ENCODE results near the gene NTSR1.

NTSR1 gene

GRCh38 chr20:62696989-62697388 lies 11.6 kb upstream of the NTSR1 start:
- in situ Hi-C loops (cut with HindIII; ENCODE audit: low sequenced_read_pairs) = no loop called here
- no peak overlapping the region for H3K4me3 ChIP-seq (ENCODE audit: low read depth, low read length)
- DNase-seq (ENCODE audit: low read depth, low spot score) = no peak
- TF ChIP-seq, protein P1, sequence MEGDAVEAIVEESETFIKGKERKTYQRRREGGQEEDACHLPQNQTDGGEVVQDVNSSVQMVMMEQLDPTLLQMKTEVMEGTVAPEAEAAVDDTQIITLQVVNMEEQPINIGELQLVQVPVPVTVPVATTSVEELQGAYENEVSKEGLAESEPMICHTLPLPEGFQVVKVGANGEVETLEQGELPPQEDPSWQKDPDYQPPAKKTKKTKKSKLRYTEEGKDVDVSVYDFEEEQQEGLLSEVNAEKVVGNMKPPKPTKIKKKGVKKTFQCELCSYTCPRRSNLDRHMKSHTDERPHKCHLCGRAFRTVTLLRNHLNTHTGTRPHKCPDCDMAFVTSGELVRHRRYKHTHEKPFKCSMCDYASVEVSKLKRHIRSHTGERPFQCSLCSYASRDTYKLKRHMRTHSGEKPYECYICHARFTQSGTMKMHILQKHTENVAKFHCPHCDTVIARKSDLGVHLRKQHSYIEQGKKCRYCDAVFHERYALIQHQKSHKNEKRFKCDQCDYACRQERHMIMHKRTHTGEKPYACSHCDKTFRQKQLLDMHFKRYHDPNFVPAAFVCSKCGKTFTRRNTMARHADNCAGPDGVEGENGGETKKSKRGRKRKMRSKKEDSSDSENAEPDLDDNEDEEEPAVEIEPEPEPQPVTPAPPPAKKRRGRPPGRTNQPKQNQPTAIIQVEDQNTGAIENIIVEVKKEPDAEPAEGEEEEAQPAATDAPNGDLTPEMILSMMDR (IDR thresholded peaks at IDR 0.05; ENCODE audit: low read depth, low read length) = no peak

DNA sequence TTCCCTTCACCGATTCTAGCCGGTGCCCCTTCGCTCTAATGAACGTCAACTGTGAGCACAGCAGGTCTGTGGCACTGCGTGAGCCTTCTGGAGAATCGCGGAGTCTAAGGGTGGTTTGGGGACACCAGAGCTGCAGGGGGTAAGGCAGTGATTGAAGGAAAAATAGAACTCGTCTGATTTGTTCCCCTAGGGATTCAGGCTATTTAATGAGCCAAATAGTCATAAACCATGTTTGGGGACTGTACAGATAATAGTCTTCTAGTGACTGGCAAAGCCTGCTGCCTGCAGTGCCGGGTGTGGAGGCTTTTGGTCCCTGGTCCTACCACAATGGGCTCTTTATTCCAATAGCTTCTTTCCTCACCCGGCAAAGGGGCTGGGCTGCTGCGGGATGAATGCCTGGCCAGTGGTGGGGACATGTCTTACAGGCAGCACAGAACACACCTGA lies 11.1 kb upstream of the NTSR1 start:
- in situ Hi-C loops (cut with HindIII; ENCODE audit: low sequenced_read_pairs) = no loop called here
- no peak for DNase-seq (ENCODE audit: low read depth, low spot score)
- TF ChIP-seq, protein P1 (IDR thresholded peaks at IDR 0.05; ENCODE audit: low read depth, low read length) = no peak
- no peak overlapping the region for H3K4me3 ChIP-seq (ENCODE audit: low read depth, low read length)

DNA sequence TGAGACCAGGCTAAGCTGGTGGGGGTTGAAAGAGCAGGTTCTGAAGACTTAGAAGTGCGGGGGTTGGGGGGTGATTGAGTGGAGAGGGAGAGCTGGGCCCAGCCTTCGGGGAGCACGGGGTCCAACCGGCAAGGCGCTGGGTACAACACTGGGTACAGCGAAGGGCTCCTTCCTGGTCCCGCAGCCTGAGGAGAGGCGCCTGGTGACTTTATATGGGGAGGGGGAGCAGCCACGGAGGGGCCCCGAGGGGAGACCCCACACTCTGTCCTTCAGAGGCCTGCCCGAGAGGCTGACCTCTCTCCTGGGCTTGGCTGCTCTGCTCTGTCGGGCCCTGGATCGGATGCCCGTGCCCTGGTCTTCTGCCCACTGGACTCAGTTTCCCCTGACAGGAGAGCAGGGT lies 10.4 kb upstream of the NTSR1 start:
- H3K4me3 ChIP-seq (ENCODE audit: low read depth, low read length) = no peak overlapping the region
- no peak for DNase-seq (ENCODE audit: low read depth, low spot score)
- TF ChIP-seq, protein P1 (IDR thresholded peaks at IDR 0.05; ENCODE audit: low read depth, low read length) = no peak
- in situ Hi-C loops (cut with HindIII; ENCODE audit: low sequenced_read_pairs) = no loop called here

GRCh38 chr20:62699296-62699695 lies 9.3 kb upstream of the NTSR1 start:
- in situ Hi-C loops (cut with HindIII; ENCODE audit: low sequenced_read_pairs) = no loop called here
- TF ChIP-seq, protein P1 (IDR thresholded peaks at IDR 0.05; ENCODE audit: low read depth, low read length) = no peak
- no peak overlapping the region for H3K4me3 ChIP-seq (ENCODE audit: low read depth, low read length)
- no peak for DNase-seq (ENCODE audit: low read depth, low spot score)

DNA sequence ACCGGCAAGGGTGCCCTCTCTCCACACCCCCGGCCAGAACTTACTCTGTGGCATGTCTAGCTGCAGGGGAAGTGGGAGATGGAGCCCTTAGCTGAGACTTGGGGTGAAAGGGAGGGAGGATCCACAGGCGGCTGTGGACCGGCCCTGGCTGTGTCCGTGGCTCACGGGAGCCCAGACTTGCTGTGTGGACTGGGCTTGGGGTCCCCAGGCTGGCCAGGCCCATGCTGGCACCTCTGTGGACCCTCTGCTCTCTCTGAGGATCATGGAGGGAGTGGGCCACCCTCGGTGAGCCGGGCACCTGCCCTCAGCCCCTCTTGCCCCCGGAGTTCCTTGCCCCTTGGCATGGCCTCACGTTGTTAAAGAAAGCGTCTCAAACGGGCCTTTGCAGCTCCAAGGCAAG lies 8.9 kb upstream of the NTSR1 start:
- TF ChIP-seq, protein P1 (IDR thresholded peaks at IDR 0.05; ENCODE audit: low read depth, low read length) = no peak
- in situ Hi-C loops (cut with HindIII; ENCODE audit: low sequenced_read_pairs) = no loop called here
- no peak for DNase-seq (ENCODE audit: low read depth, low spot score)
- no peak overlapping the region for H3K4me3 ChIP-seq (ENCODE audit: low read depth, low read length)

- TF ChIP-seq, protein P1 (IDR thresholded peaks at IDR 0.05; ENCODE audit: low read depth, low read length) = no peak
- in situ Hi-C loops (cut with HindIII; ENCODE audit: low sequenced_read_pairs) = no loop called here
- DNase-seq (ENCODE audit: low read depth, low spot score) = no peak
- H3K4me3 ChIP-seq (ENCODE audit: low read depth, low read length) = no peak overlapping the region
These were observed 8.2 kb upstream of the NTSR1 start for GRCh38 chr20:62700261-62700930.

Measured in astrocyte of the spinal cord (primary cell).